ENCODE data around the gene RUNX2. TPM values are rescaled to one million over a fixed set of nuclear protein-coding genes. Genes with fewer than 3 reads are reported as not detected.
"Not testable (repeated sequence)": the region's sequence is repeated elsewhere in the genome, so short reads cannot be mapped to it uniquely, and the experiment has no call there.

Gene RUNX2
- total and polyA plus RNA-seq, 12 donors: 0.20 to 3.0 (median 1.6) TPM

- H3K27ac ChIP-seq: no peak overlapping the region
- H3K4me3 ChIP-seq: no peak overlapping the region
- TF ChIP-seq CTCF (IDR thresholded peaks at IDR 0.05): no peak
- H3K9me3 ChIP-seq: no peaks in the 10 kb centered on the region
- DNase-seq (no peak), ATAC-seq (no peak)
- 62 to 75% methylated on average over 6 of the region's 6 CpGs for WGBS, 2 donors
- peaks cover 5 to 63% (median 40%) of the 10 kb centered on the region in 7 donors for H3K27me3 ChIP-seq
- H3K4me1 ChIP-seq: peaks cover 0 to 14% (median 3%) of the 10 kb centered on the region in 9 donors
- intact Hi-C loops (cut with DNase I): no loop called here
- H3K36me3 ChIP-seq: no peaks in the 10 kb centered on the region
Observed at GRCh38 chr6:45667300-45667699, 339.2 kb downstream of the RUNX2 start.

GRCh38 chr6:45667766-45668165 is 339.6 kb downstream of the RUNX2 start:
- 93 to 94% methylated on average over 5 of the region's 5 CpGs for WGBS, 2 donors

GRCh38 chr6:45668705-45669104 is 340.6 kb downstream of the RUNX2 start:
- Histone ChIP-seq H3K4me3 (no peak overlapping the region), H3K4me1 (peaks cover 0 to 7% (median 3%) of the 10 kb centered on the region in 9 donors), H3K36me3 (no peaks in the 10 kb centered on the region), H3K27ac (no peak overlapping the region), H3K27me3 (peaks cover 0 to 49% (median 27%) of the 10 kb centered on the region in 7 donors), H3K9me3 (no peaks in the 10 kb centered on the region)
- no peak for TF ChIP-seq CTCF (IDR thresholded peaks at IDR 0.05)
- intact Hi-C loops (cut with DNase I): no loop called here
- 91 to 92% methylated on average over 9 of the region's 9 CpGs for WGBS, 2 donors
- no peak for DNase-seq
- no peak for ATAC-seq

More at GRCh38 chr6:45667766-45668165, 339.6 kb downstream of the RUNX2 start:
- Histone ChIP-seq H3K4me1 (peaks cover 0 to 14% (median 3%) of the 10 kb centered on the region in 9 donors), H3K4me3 (no peak overlapping the region), H3K27ac (no peak overlapping the region), H3K27me3 (peaks cover 5 to 59% (median 36%) of the 10 kb centered on the region in 7 donors), H3K9me3 (no peaks in the 10 kb centered on the region), H3K36me3 (no peaks in the 10 kb centered on the region)
- TF ChIP-seq CTCF (IDR thresholded peaks at IDR 0.05): no peak
- no peak for DNase-seq
- intact Hi-C loops (cut with DNase I): no loop called here
- no peak for ATAC-seq

- H3K27ac ChIP-seq; DNase-seq; intact Hi-C loops (cut with DNase I); ATAC-seq; H3K4me3 ChIP-seq; H3K36me3 ChIP-seq; H3K9me3 ChIP-seq: not testable (repeated sequence)
- Histone ChIP-seq H3K27me3 (peaks cover 0 to 12% (median 0%) of the 10 kb centered on the region in 7 donors), H3K4me1 (peaks cover 0 to 19% (median 0%) of the 10 kb centered on the region in 9 donors)
- 80 to 88% methylated on average over 3 of the region's 6 CpGs for WGBS, 2 donors
Observed at GRCh38 chr6:45673167-45673566, 345.0 kb downstream of the RUNX2 start.

GRCh38 chr6:45675166-45675565 is 347.0 kb downstream of the RUNX2 start:
- H3K9me3 ChIP-seq; H3K36me3 ChIP-seq; H3K4me3 ChIP-seq; ATAC-seq; H3K27ac ChIP-seq; intact Hi-C loops (cut with DNase I); DNase-seq: not testable (repeated sequence)
- 75 to 79% methylated on average over 11 to 13 of the region's 14 CpGs for WGBS, 2 donors
- Histone ChIP-seq H3K27me3 (peaks cover 0 to 11% (median 0%) of the 10 kb centered on the region in 7 donors), H3K4me1 (peaks cover 0 to 22% (median 0%) of the 10 kb centered on the region in 9 donors)
